GM18517 (cell line): ENCODE results near the gene MAML1.
"Not testable (repeated sequence)": the region's sequence is repeated elsewhere in the genome, so short reads cannot be mapped to it uniquely, and the experiment has no call there.

Experiments used
- ATAC-seq: cut with Tn5 transposase; IDR thresholded peaks from one replicate; pipeline ENCODE4 v1.9.1; 2021; ENCODE audit warnings: mild to moderate bottlenecking, moderate library complexity; ENCODE audit not compliant: unreplicated experiment

Gene MAML1

GRCh38 chr5:179766726-179767455 lies 34.3 kb downstream of the MAML1 start:
- no peak for ATAC-seq

- no peak for ATAC-seq
Measured at GRCh38 chr5:179767496-179768100, 35.0 kb downstream of the MAML1 start.

DNA sequence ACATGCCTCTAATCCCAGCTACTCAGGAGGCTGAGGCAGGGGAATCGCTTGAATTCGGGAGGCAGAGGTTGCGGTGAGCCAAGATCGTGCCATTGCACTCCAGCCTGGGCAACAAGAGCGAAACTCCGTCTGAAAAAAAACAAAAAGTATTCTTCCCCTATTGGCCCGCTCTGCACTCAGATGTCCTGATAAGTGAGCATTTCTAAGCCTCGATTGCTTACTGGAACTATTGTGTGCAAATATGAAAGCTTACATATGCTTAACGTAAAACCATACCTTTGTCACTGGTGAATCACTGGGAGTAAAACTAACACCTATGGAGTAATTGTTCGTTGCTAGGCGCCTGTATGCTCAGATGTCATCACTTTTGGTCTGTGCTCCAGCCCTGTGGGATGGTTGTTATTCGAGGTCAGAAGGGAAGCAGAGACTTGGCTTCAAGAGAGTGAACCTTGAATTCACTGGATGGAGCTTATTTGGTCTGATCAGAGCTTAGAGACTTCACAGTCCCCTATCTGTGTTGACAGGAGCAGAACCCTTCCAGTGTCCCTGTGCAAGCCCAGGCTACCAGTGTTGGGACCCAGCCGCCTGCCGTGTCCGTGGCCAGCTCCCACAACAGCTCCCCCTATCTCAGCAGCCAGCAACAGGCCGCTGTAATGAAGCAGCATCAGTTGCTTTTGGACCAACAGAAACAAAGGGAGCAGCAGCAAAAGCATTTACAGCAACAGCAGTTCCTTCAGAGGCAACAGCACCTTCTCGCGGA lies 35.9 kb downstream of the MAML1 start:
- ATAC-seq, result no peak

DNA sequence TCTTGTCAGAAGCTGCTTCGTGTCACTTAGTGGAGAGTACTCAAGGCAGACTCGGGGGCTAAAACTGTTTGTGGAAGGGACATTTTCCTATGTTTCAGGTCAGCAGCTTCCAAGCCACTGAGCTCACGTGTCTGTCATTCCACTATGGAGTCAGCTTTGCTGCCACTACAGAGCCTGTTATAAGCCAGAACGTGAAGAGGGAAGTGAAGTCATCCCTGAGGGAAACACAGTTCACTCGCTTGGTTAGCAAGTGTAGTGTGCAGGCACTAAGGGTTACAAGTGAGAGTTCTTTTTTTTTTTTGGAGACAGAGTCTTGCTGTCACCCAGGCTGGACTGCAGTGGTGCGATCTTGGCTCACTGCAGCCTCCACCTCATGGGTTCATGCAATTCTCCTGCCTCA lies 36.6 kb downstream of the MAML1 start:
- no peak for ATAC-seq

GRCh38 chr5:179769796-179770195 lies 37.2 kb downstream of the MAML1 start:
- no peak for ATAC-seq

DNA sequence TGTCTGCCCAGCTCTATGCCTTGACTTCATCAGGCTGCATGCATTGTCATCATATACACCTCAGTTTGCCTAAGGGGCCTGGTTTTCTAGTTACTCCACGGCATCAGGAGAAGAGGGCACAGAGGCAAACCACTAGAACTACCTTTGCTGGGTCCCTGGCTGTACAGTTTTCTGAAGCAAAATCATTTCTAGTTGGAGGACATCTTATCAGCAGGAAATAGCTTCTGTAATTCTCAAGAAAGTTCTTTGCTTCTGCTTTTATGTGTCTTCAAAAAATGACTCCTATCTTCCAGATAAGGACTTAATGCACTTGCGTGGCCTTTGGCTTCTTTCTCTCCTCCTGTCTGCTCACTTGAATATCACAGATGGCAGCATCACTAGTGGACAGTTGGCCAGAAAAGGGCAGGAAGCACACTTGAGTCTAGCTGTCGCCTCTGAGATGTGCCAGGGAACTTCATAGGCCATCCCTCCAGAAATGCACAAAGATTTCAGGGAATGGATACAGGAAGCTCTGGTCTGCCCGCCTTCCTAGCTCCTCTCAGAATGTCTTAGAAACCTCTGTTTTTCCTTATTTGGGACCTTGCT lies 38.8 kb downstream of the MAML1 start:
- ATAC-seq, result no peak

GRCh38 chr5:179772351-179772750 lies 39.7 kb downstream of the MAML1 start:
- no peak for ATAC-seq

DNA sequence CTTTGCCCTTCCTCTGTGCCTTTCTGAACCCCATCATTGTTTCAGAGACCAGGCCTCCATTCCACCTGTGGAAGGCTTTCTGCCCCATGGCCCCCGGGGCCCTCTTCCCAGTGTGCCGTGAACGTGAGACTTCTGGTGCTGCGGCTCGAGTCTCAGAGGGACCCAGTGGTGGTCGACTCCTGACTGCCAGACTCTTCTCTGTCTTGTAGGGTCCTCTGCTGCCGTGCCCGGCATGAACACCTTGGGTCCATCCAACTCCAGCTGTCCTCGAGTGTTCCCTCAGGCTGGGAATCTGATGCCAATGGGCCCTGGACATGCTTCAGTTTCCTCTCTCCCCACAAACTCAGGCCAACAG lies 41.0 kb downstream of the MAML1 start:
- ATAC-seq, result no peak

GRCh38 chr5:179774442-179774841 lies 41.8 kb downstream of the MAML1 start:
- no peak for ATAC-seq

- no peak for ATAC-seq
Measured at GRCh38 chr5:179776411-179776938, 43.9 kb downstream of the MAML1 start.

- no peak for ATAC-seq
Measured at GRCh38 chr5:179777456-179777855, 44.8 kb downstream of the MAML1 start.

DNA sequence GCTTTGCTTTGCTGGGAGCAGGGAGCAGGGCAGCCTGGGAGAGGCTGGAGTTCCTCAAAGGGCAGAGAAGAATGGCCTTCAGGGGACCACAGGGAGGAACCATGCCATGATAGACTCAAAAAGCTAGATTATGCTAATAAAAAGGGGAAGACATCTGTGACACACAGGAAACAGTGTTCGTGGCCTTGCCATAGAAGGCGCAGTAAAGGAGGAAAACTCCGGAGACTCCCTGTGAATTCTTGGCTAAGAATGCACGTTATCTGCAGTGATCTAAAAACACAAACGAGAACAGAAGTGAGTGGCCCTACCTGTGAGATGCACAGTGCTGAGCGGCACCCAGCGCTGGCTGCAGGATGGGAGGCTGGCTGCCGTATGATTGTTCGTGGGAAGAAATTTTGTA lies 45.3 kb downstream of the MAML1 start:
- no peak for ATAC-seq

DNA sequence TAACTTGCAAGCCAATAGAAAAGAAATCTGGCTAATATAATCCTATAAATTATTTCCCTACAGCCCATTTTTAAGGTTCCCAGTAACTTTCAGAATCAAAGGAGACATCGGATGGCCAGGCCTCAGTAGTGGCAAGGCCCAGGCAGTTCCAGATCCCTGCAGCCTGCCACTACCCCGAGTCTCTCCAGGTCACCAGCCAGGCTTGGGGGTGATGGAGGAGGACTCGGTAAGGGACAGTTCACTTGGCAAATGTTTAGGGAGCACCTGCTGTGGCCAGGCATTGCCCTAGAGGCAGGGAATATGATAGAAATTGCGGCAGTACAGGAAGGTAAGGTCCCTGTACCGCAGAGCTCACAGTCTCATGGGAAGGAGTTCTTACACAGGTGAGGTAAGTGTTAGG lies 46.0 kb downstream of the MAML1 start:
- no peak for ATAC-seq

GRCh38 chr5:179779826-179780225 lies 47.2 kb downstream of the MAML1 start:
- no peak for ATAC-seq

DNA sequence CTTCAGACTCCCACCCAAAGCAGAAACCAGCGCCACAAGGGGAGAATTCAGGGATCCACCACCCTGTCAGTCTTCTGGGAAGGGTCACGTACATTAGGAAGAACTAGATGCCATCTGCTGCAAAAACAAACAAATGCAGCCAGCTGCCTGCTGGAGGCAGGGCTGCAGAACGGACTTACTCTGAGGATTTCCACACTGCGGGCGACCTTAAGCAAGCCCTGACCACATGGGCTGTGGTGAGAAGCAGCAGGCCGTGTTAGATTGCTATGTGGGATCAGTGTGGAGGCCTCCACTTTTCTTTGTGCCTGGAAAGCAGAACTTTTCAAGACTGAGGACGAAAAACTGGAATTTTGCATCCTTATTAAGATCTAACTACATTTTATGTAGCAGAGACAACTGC lies 47.7 kb downstream of the MAML1 start:
- ATAC-seq, result no peak

DNA sequence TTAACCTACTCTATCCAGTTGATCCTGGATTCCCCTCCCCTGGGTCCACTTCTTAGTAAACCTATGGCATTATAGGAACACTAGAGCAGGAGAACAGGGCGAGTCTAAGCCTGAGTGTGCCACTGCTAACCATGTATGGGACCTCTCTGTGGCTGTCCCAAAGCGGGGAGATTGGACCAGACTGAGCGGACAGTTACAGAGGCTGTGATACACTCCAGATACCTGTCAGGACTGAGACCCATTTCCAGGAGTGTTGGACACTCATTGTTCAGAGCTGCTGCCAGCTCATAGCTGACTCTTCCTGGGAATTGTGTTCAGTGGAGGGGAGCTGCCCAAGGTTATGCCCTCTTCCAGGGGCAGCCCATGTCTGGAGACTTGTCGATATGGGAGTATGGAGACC lies 49.2 kb downstream of the MAML1 start:
- no peak for ATAC-seq

- no peak for ATAC-seq
Measured at GRCh38 chr5:179783128-179783527, 50.5 kb downstream of the MAML1 start.

DNA sequence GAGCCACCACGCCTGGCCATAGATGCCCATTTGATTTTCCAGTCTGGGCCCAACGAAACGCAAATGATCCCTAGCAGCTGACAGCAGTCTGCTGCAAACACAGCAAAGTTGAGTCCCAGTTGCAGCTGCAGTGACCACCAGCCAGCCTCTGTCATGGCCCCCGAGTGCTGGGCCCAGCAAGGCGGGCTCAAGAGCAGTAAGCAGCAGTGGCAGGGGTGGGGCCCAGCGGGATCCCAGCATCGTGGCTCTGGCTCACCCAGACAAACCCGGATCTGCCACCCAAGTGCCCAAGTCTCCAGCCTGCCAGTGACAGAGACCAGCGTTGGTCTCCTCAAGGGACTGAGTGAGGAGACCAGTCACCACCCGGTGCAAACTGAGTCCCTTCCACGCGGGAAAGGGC lies 54.2 kb downstream of the MAML1 start:
- no peak for ATAC-seq

DNA sequence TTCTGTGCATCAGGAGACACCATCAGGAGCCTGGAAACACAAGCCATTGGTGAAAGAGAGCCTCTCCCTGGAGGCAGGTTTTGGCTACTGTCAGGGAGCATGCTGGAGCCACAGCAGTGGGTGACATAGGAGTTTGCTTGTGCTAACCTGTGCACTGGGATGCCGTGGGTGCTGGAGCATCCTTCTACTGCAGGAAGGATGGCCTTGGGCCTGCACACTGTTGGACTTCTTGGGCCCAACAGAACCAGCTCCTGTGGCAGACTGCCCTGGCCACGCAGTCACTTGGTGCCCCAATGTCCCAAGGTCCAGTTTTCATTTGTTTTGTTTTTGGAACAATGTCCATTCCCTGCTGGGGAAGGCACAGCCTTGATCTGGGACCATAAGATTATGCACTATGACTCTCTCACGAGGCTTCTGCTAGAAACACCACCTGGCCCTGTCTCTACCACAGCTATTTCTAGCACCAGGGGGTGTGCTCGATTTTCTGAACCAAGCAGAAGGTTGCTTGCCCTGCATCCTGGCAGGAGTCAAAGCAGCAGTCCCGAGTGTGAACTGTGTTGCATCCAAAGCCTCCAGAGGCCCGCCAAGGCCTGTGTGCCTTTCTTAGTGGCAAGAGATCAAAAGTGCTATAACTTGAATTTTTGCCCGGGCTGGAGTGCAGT lies 55.7 kb downstream of the MAML1 start:
- no peak for ATAC-seq

DNA sequence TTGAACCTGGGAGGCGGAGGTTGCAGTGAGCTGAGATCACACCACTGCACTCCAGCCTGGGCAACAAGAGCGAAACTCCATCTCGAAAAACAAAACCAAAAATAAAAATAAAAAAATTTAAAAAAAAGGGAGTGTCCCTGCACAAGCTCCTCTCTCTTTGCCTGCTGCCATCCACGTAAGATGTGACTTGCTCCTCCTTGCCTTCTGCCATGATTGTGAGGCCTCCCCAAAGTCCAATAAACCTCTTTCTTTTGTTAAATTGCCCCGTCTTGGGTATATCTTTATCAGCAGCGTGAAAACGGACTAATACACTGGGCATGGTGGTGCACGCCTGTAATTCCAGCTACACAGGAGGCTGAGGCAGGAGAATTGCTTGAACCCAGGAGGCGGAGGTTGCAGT lies 56.7 kb downstream of the MAML1 start:
- not testable (repeated sequence) for ATAC-seq
